Measurements from ENCODE around the gene ZMYM2. TPM values are rescaled to one million over a fixed set of nuclear protein-coding genes. Genes with fewer than 3 reads are reported as not detected.
A peak's percentile ranks its signal among the peaks of the same experiment; 100 is the strongest.

ZMYM2 gene
- total RNA-seq, 2 donors from 2014 or later: 86.4 to 103 TPM

- ATAC-seq (replicated peaks in 1 of 2) (peak in 1 of 2 donors; percentile 28), DNase-seq (no peak)
- H3K36me3 Mint-ChIP-seq (ENCODE audit: insufficient read depth in 2 of 2): peaks cover 6 to 26% of the 10 kb centered on the region in 2 donors
- H3K4me1 Mint-ChIP-seq (ENCODE audit: low read depth): peaks cover 42% of the 10 kb centered on the region
- H3K4me3 Mint-ChIP-seq: no peak overlapping the region
- H3K27me3 Mint-ChIP-seq (ENCODE audit: low read depth): no peaks in the 10 kb centered on the region
- peak overlapping the region; percentile 3 for H3K27ac Mint-ChIP-seq
- no peaks in the 10 kb centered on the region for H3K9me3 Mint-ChIP-seq
These were observed 41.6 kb downstream of the ZMYM2 start for GRCh38 chr13:20000062-20000552.

GRCh38 chr13:20001366-20002190 is 43.1 kb downstream of the ZMYM2 start:
- Mint-ChIP-seq H3K36me3 (ENCODE audit: insufficient read depth in 2 of 2) (peaks cover 6 to 26% of the 10 kb centered on the region in 2 donors), H3K4me1 (ENCODE audit: low read depth) (peaks cover 33% of the 10 kb centered on the region), H3K27ac (no peak overlapping the region), H3K4me3 (no peak overlapping the region), H3K9me3 (no peaks in the 10 kb centered on the region), H3K27me3 (ENCODE audit: low read depth) (no peaks in the 10 kb centered on the region)
- ATAC-seq (replicated peaks in 1 of 2): peak in 1 of 2 donors; percentile 33
- no peak for DNase-seq

GRCh38 chr13:20002787-20003186 is 44.3 kb downstream of the ZMYM2 start:
- Mint-ChIP-seq H3K27ac (peak overlapping the region; percentile 68), H3K4me1 (ENCODE audit: low read depth) (peaks cover 31% of the 10 kb centered on the region), H3K27me3 (ENCODE audit: low read depth) (no peaks in the 10 kb centered on the region), H3K4me3 (no peak overlapping the region), H3K36me3 (ENCODE audit: insufficient read depth in 2 of 2) (peaks cover 5 to 29% of the 10 kb centered on the region in 2 donors), H3K9me3 (no peaks in the 10 kb centered on the region)
- ATAC-seq (replicated peaks in 1 of 2) (no peak), DNase-seq (no peak)

GRCh38 chr13:20006206-20006605 is 47.7 kb downstream of the ZMYM2 start:
- no peaks in the 10 kb centered on the region for H3K27me3 Mint-ChIP-seq (ENCODE audit: low read depth)
- no peak overlapping the region for H3K27ac Mint-ChIP-seq
- peaks cover 5% of the 10 kb centered on the region for H3K4me1 Mint-ChIP-seq (ENCODE audit: low read depth)
- H3K36me3 Mint-ChIP-seq (ENCODE audit: insufficient read depth in 2 of 2): peaks cover 5 to 42% of the 10 kb centered on the region in 2 donors
- no peaks in the 10 kb centered on the region for H3K9me3 Mint-ChIP-seq
- DNase-seq (no peak), ATAC-seq (replicated peaks in 1 of 2) (no peak)
- H3K4me3 Mint-ChIP-seq: no peak overlapping the region

- Mint-ChIP-seq H3K27ac (peak overlapping the region; percentile 83), H3K4me1 (ENCODE audit: low read depth) (peaks cover 20% of the 10 kb centered on the region), H3K9me3 (peaks cover 12 to 14% of the 10 kb centered on the region in 2 donors), H3K27me3 (ENCODE audit: low read depth) (no peaks in the 10 kb centered on the region), H3K4me3 (no peak overlapping the region), H3K36me3 (ENCODE audit: insufficient read depth in 2 of 2) (peaks cover 36 to 66% of the 10 kb centered on the region in 2 donors)
- ATAC-seq (replicated peaks in 1 of 2) (no peak), DNase-seq (no peak)
These were observed 57.2 kb downstream of the ZMYM2 start for GRCh38 chr13:20015763-20016162.

- Mint-ChIP-seq H3K36me3 (ENCODE audit: insufficient read depth in 2 of 2) (peaks cover 36 to 65% of the 10 kb centered on the region in 2 donors), H3K9me3 (peaks cover 12 to 14% of the 10 kb centered on the region in 2 donors), H3K27me3 (ENCODE audit: low read depth) (no peaks in the 10 kb centered on the region), H3K4me3 (no peak overlapping the region), H3K4me1 (ENCODE audit: low read depth) (peaks cover 26% of the 10 kb centered on the region), H3K27ac (no peak overlapping the region)
- no peak for ATAC-seq (replicated peaks in 1 of 2)
- DNase-seq: no peak
These were observed 58.3 kb downstream of the ZMYM2 start for GRCh38 chr13:20016649-20017364.

GRCh38 chr13:20017365-20017711 is 58.8 kb downstream of the ZMYM2 start:
- DNase-seq (no peak), ATAC-seq (replicated peaks in 1 of 2) (no peak)
- Mint-ChIP-seq H3K4me1 (ENCODE audit: low read depth) (peaks cover 30% of the 10 kb centered on the region), H3K9me3 (peaks cover 12 to 14% of the 10 kb centered on the region in 2 donors), H3K27me3 (ENCODE audit: low read depth) (no peaks in the 10 kb centered on the region), H3K4me3 (no peak overlapping the region), H3K36me3 (ENCODE audit: insufficient read depth in 2 of 2) (peaks cover 35 to 62% of the 10 kb centered on the region in 2 donors), H3K27ac (peak overlapping the region; percentile 85)

GRCh38 chr13:20019043-20019442 is 60.5 kb downstream of the ZMYM2 start:
- peaks cover 11 to 12% of the 10 kb centered on the region in 2 donors for H3K9me3 Mint-ChIP-seq
- peak overlapping the region; percentile 18 for H3K27ac Mint-ChIP-seq
- peaks cover 22% of the 10 kb centered on the region for H3K4me1 Mint-ChIP-seq (ENCODE audit: low read depth)
- peaks cover 31 to 52% of the 10 kb centered on the region in 2 donors for H3K36me3 Mint-ChIP-seq (ENCODE audit: insufficient read depth in 2 of 2)
- H3K27me3 Mint-ChIP-seq (ENCODE audit: low read depth): no peaks in the 10 kb centered on the region
- H3K4me3 Mint-ChIP-seq: no peak overlapping the region
- ATAC-seq (replicated peaks in 1 of 2): peak in 1 of 2 donors; percentile 55
- DNase-seq: no peak

- peaks cover 11% of the 10 kb centered on the region for H3K4me1 Mint-ChIP-seq (ENCODE audit: low read depth)
- H3K27ac Mint-ChIP-seq: no peak overlapping the region
- DNase-seq: no peak
- no peak for ATAC-seq (replicated peaks in 1 of 2)
- peaks cover 6 to 19% of the 10 kb centered on the region in 2 donors for H3K36me3 Mint-ChIP-seq (ENCODE audit: insufficient read depth in 2 of 2)
- no peaks in the 10 kb centered on the region for H3K27me3 Mint-ChIP-seq (ENCODE audit: low read depth)
- H3K9me3 Mint-ChIP-seq: no peaks in the 10 kb centered on the region
- H3K4me3 Mint-ChIP-seq: no peak overlapping the region
These were observed 66.2 kb downstream of the ZMYM2 start for GRCh38 chr13:20024702-20025101.

- no peaks in the 10 kb centered on the region for H3K4me1 Mint-ChIP-seq (ENCODE audit: low read depth)
- peaks cover 4 to 25% of the 10 kb centered on the region in 2 donors for H3K36me3 Mint-ChIP-seq (ENCODE audit: insufficient read depth in 2 of 2)
- no peak for DNase-seq
- no peak overlapping the region for H3K4me3 Mint-ChIP-seq
- H3K27ac Mint-ChIP-seq: no peak overlapping the region
- no peak for ATAC-seq (replicated peaks in 1 of 2)
- H3K9me3 Mint-ChIP-seq: no peaks in the 10 kb centered on the region
- H3K27me3 Mint-ChIP-seq (ENCODE audit: low read depth): no peaks in the 10 kb centered on the region
These were observed 70.4 kb downstream of the ZMYM2 start for GRCh38 chr13:20028953-20029352.

GRCh38 chr13:20033486-20033885 is 75.0 kb downstream of the ZMYM2 start:
- H3K9me3 Mint-ChIP-seq: peaks cover 0 to 2% of the 10 kb centered on the region in 2 donors
- DNase-seq (no peak), ATAC-seq (replicated peaks in 1 of 2) (no peak)
- H3K36me3 Mint-ChIP-seq (ENCODE audit: insufficient read depth in 2 of 2): peaks cover 8 to 33% of the 10 kb centered on the region in 2 donors
- no peaks in the 10 kb centered on the region for H3K27me3 Mint-ChIP-seq (ENCODE audit: low read depth)
- H3K27ac Mint-ChIP-seq: no peak overlapping the region
- H3K4me3 Mint-ChIP-seq: no peak overlapping the region
- no peaks in the 10 kb centered on the region for H3K4me1 Mint-ChIP-seq (ENCODE audit: low read depth)

- Mint-ChIP-seq H3K4me3 (no peak overlapping the region), H3K9me3 (peaks cover 0 to 2% of the 10 kb centered on the region in 2 donors), H3K4me1 (ENCODE audit: low read depth) (no peaks in the 10 kb centered on the region), H3K27ac (peak overlapping the region; percentile 41), H3K36me3 (ENCODE audit: insufficient read depth in 2 of 2) (peaks cover 14 to 47% of the 10 kb centered on the region in 2 donors), H3K27me3 (ENCODE audit: low read depth) (no peaks in the 10 kb centered on the region)
- no peak for DNase-seq
- no peak for ATAC-seq (replicated peaks in 1 of 2)
These were observed 76.6 kb downstream of the ZMYM2 start for GRCh38 chr13:20035130-20035529.

GRCh38 chr13:20037908-20038307 is 79.4 kb downstream of the ZMYM2 start:
- peaks cover 2 to 3% of the 10 kb centered on the region in 2 donors for H3K9me3 Mint-ChIP-seq
- H3K36me3 Mint-ChIP-seq (ENCODE audit: insufficient read depth in 2 of 2): peaks cover 23 to 58% of the 10 kb centered on the region in 2 donors
- DNase-seq: no peak
- H3K4me3 Mint-ChIP-seq: no peak overlapping the region
- no peaks in the 10 kb centered on the region for H3K27me3 Mint-ChIP-seq (ENCODE audit: low read depth)
- H3K27ac Mint-ChIP-seq: no peak overlapping the region
- peaks cover 5% of the 10 kb centered on the region for H3K4me1 Mint-ChIP-seq (ENCODE audit: low read depth)
- ATAC-seq (replicated peaks in 1 of 2): no peak

Measured in activated T-cell treated with anti-CD3 and anti-CD28 coated beads, Interleukin-2, amount 50 U/mL, for 72 hours (primary cell).